ENCODE results near the gene EPB41L5.
A peak's percentile ranks its signal among the peaks of the same experiment; 100 is the strongest.
"Not testable (repeated sequence)": the region's sequence is repeated elsewhere in the genome, so short reads cannot be mapped to it uniquely, and the experiment has no call there.

Gene EPB41L5

DNA sequence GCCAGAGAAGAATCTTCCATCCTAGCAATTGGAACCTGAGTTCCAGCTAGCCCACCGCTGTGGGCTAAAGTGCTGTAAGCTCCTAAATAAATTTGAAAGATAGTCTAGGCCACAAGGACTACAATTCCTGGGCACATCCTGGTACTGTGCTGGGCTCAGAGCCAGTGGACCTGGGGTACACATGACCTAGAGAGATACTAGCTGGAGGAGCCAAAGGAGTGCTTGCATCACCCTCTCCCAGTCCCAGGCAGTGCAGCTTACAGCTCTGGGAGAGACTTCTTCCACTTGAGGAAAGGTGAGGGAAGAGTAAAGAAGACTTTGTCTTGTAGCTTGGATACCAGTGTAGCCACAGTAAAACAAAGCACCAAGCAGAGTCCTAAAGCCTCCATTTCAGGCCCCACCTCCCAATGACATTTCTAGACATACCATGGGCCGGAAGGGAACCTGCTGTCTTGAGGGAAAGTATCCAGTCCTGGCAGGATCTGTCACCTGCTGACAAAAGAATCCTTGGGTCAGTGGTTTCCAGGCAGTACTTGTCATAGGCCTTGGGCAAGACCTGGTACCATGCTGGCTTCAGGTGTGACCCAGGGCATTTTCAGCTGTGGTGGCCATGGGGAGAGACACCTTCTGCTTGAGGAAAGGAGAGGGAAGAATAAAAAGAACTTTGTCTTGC is 120.8 kb downstream of the EPB41L5 start:
- no peak for DNase-seq (ENCODE audit: low read depth, low spot score)
- H3K27ac ChIP-seq: peak overlapping the region; percentile 60

DNA sequence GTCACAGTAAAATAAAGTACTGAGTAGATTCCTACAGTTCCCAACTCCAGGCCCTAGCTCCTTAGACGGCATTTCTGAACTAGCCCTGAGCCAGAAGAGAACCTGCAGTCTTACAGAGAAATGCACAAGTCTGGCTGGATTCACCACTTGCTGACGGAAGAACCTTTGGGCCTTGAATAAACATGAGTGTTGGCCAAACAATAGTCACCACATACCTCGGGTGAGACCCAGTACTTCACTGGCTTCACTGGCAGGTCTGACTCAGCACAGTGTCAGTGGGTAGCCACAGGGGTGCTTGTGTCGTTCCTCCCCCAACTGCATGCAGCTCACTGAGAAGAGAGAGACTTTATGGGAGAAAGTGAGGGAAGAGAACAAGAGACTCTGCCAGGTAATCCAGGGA is 121.4 kb downstream of the EPB41L5 start:
- peak overlapping the region; percentile 60 for H3K27ac ChIP-seq
- DNase-seq (ENCODE audit: low read depth, low spot score): peak; percentile 85

DNA sequence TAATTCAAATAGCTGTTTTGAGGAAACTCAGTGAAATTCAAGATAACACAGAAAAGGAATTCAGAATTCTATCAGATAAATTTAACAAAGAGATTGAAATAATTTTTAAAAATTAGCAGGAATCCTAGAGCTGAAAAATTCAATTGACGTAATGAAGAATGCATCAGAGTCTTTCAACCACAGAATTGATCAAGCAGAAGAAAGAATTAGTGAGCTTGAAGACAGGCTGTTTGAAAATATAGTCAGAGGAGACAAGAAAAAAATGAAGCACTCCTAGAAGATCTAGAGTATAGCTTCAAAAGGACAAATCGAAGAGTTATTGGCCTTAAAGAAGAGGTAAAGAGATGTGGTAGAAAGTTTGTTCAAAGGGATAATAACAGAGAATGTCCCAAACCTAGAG is 122.1 kb downstream of the EPB41L5 start:
- H3K27ac ChIP-seq; DNase-seq (ENCODE audit: low read depth, low spot score): not testable (repeated sequence)

DNA sequence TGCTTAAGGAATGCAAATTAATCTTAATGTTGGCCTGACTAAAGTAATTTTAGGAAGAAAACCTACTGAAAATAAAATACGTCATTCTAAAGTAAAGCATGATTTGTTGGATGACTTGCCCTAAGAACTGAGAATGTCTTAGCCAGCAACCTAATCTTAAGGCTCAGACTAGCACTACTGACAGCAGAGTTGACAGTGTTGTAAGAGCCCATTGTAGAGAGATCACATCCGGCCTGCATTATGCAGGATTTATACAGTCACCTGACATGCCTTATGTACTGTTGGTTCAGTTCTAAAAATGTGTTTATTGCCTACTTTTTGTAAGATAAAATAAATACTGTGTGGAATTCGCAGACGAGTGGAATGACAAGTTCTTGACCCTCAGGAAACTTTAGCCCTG is 128.0 kb downstream of the EPB41L5 start:
- DNase-seq (ENCODE audit: low read depth, low spot score): no peak
- H3K27ac ChIP-seq: no peak overlapping the region

DNA sequence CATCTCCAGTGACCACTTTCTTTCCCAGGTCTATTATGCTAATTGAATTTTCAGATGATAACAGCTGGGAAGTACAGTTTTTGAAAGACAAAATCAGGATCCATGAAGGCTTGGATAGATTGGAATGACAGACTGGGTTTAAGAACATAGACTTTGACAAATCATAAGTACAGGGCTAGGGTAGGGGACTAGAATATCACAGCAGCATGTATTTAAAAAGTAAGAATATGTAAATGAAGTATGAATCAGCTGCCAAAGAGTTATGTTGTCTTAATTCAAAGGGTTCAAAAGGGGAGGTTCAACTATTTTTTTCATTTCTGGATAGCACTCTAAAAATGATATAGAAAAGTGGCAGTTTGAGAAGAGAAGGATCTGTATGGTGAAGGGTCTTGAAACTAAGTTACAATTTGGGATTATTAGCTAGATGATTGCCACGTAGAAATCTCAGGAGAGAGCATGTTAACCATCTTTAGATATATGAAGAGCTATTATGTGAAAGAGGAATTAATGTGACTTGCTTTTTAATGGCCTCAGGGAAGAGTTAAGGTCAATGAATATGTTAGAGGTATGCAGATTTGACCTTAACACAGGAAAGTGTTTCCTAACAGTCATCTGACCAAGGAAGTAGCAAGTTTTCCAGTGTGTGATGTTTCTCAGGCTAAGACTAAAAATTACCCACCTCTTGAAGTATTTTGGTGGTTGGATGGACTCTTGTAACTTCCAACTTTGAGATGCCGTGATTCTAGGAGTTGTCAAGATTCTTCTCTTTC is 128.6 kb downstream of the EPB41L5 start:
- DNase-seq (ENCODE audit: low read depth, low spot score): no peak
- H3K27ac ChIP-seq: no peak overlapping the region

DNA sequence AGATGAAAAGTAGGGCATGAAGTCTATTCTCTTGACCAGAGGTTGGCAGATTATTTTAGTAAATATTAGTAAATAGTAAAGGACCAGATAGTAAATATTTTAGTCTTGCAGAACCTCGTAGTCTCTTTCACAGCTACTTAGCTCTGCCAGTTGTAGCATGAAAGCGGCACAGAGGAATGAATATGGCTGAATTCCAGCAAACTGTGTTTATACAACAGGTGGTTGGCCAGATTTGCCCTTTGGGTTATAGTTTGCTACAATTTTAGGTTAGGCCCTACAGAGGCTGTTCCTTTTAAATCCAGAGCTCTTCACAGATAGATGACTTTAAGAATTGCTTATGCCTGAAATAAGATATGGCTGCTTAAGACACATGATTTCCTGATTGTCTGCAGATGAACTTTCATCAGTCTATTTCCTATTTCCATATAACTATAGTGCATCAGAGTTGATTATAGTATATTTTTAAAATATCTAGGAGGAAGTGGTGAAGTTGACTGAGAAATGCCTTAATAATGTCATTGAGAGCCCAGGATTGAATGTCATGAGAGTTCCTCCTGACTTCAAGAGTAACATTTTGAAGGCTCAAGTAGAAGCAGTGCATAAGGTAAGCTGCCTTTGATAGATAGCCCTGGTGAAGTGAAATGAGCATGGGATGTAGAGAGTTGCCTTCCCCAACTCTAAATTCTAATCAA is 129.8 kb downstream of the EPB41L5 start:
- H3K27ac ChIP-seq: no peak overlapping the region
- no peak for DNase-seq (ENCODE audit: low read depth, low spot score)

DNA sequence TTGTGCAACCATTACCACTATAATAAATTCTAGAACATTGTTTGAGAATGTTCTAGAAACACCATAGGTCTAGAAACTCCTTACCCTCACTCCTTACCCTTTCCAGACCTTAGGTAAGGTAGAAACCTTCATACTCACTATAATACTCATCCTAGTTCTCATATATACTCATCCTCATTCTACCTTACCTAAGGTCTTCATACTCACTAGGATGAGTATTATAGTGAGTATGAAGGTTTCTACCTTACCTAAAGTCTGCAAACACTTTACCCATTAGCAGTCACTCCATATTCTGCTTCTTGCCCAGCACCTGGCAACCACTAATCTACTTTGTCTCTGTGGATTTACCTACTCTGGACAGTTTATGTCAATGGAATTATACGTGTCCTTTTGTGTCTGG is 135.4 kb downstream of the EPB41L5 start:
- no peak for DNase-seq (ENCODE audit: low read depth, low spot score)
- H3K27ac ChIP-seq: no peak overlapping the region

DNA sequence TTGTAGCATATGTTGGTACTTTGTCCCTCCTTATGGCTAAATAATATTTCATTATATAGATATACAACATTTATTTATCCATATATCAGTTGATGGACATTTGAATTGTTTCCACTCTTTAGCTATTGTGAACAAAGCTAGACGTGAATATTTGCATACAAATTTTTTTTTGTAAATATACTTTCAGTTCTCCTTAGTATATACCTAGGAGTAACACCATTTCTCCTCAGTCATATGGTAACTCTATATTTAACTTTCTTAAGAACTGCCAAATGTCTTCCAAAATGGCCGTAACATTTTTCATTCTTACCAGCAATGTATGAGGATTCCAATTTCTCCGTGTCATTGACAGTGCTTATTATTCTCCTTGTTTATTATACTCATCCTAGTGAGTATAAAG is 135.8 kb downstream of the EPB41L5 start:
- H3K27ac ChIP-seq: no peak overlapping the region
- DNase-seq (ENCODE audit: low read depth, low spot score): no peak

DNA sequence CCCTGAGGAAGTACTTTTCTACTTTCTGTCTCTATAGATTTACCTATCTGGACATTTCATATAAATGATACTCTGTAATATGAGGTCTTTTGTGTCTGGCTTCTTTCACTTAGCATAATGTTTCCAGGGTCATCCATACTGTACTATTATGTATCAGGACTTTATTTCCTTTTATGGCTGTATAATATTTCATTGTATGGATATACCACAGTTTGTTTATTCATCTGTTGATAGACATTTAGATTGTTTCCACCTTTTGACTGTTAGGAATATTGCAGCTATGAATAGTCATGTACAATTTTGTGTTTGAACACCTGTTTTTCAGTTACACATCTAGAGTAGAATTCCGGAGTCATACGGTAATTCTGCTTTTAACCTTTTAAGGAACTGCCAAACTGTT is 136.5 kb downstream of the EPB41L5 start:
- no peak for DNase-seq (ENCODE audit: low read depth, low spot score)

DNA sequence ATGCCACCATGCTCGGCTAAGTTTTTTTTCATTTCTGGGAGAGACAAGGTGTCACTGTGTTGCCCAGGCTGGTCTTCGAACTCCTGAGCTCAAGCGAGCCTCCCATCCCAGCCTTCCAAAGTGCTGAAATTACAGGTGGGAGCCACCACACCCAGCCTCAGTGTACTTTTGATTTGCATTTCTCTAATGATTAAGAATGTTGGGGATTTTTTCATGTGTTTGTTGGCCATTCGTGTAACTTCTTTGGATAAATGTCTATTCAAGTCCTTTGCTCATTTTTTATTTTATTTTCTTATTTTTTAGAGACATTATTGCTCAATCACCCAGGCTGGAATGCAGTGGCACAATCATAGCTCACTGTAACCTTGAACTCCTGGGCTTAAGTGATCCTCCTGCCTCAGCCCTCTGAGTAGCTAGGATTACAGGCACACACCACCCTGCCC is 137.2 kb downstream of the EPB41L5 start:
- no peak for DNase-seq (ENCODE audit: low read depth, low spot score)
- no peak overlapping the region for H3K27ac ChIP-seq

More for the DNA sequence above, 136.5 kb downstream of the EPB41L5 start:
- no peak overlapping the region for H3K27ac ChIP-seq

DNA sequence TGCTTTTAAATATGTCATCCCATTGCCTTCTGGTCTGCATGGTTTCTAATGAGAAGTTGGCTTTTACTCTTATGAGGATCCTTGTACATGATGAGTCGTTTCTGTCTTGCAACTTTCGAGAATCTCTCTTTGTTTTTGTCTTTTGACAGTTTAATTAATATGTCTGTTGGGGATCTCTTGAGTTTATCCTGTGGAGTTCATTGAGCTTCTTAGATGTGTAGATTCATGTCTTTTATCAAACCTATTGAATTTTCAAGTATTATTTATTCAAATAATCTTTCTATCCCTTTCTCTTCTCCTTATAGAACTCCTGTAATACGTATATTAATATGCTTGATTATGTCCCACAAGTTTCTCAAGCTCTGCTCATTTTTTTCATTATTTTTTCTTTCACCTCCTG is 142.4 kb downstream of the EPB41L5 start:
- DNase-seq (ENCODE audit: low read depth, low spot score): no peak
- H3K27ac ChIP-seq: no peak overlapping the region

DNA sequence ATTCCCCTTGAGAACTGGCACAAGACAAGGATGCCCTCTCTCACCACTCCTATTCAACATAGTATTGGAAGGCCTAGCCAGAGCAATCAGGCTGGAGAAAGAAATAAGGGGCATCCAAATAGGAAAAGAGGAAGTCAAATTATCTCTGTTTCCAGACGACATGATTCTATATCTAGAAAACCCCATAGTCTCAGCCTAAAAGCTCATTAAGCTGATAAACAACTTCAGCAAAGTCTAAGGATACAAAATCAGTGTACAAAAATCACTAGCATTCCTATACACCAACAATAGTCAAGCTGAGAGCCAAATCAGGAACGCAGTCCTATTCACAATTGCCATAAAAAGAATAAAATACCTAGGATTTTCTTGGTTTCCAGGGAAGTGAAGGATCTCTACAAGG is 145.8 kb downstream of the EPB41L5 start:
- H3K27ac ChIP-seq; DNase-seq (ENCODE audit: low read depth, low spot score): not testable (repeated sequence)

DNA sequence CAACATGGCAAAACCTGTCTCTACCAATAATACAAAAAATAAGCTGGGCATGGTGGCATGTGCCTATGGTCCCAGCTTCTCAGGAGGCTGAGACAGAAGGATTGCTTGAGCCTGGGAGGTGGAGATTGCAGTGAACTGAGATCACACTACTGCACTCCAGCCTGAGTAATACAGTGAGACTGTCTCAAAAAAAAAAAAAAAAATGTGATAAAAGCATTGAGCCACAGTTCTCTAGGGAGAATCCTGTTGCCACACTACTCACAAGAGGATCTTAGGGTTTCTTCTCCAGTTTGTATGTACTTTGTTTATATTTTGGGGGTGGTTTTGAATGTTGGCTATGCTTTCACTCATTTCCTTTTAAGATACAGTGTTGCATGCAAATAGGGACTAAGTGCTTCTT is 148.3 kb downstream of the EPB41L5 start:
- H3K27ac ChIP-seq: no peak overlapping the region
- no peak for DNase-seq (ENCODE audit: low read depth, low spot score)

DNA sequence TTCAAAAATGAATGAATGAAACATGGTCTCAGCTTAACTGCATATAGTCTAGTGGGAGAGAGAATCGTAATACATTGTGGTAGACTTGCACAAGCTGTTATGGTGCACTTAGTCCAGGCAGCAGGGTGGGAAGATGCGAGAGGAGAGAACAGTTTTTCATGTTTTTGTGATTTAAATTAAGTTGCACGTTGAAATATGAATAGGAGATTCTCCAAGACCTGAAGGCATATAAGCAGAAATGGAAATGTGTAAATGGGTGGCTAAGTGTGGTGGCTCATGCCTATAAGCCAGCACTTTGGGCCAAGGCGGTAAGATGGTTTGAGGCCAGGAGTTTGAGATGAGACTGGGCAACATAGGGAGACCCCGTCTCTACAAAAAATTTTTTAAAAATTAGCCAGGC is 149.8 kb downstream of the EPB41L5 start:
- DNase-seq (ENCODE audit: low read depth, low spot score): no peak

DNA sequence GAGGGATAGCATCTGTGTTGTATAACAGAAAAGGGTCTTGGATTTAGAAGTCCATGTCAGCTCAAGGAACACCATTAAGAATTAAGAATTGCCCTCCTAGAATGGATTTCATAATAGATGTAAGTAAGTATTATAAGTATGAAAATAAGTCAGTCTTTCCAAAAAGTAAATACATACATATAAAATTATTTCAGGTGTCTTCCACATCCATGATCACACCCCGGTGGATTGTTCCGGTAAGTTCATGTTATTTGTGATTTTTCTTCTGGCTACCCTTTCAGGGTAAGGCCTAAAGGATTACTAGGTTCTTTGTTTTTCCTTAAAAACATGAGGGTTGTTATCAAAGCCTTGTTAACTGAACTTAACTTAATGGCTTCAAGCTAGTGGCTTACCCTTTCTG is 154.4 kb downstream of the EPB41L5 start:
- no peak overlapping the region for H3K27ac ChIP-seq
- DNase-seq (ENCODE audit: low read depth, low spot score): no peak

More for the DNA sequence above, 149.8 kb downstream of the EPB41L5 start:
- H3K27ac ChIP-seq: no peak overlapping the region

DNA sequence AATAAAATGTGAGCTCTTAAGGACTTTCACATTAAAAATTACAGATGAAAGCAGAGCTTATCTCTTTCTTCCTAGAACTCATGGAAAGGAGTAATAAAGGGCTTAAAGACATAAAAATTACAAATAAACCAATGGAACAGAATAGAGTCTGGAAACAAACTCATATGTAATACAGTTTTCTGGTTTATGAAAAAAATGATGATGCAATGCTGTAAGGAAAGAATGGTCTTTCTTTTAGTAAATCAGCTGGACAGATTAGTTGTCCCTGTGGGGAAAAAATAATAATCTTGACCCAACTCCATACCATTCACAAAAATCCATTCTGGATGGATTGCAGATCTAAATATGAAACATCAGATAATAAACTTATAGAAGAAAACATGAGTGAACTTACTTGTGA is 156.1 kb downstream of the EPB41L5 start:
- DNase-seq (ENCODE audit: low read depth, low spot score): no peak
- no peak overlapping the region for H3K27ac ChIP-seq

DNA sequence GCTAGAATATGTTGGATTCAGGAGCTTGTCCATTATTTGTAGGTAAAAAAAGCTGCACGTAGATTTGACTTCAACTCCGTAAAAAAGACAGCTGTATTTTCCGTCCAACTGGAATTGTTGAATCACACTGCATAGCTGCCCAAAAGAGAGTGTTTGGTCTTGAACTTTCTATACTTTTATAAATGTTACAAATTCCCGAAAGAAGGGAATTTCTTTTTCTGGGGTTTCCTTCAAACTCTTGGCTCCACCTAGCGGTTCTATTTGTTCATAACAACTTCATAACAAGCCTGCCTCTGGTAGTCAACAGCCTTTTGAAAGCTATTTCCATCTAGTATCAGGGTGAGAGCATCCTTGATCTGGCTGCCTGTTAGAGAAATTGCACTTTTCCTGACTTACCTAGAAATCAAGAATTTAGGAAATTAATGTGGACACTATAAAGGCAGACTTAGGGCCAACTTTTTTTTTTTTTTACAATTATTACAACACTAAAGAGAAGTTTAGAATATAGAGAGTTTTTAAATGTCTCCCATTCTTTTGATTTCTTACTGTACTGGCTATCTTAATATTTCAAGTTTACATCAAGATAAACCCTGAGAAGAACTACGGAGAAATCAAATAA is 162.2 kb downstream of the EPB41L5 start:
- no peak for DNase-seq (ENCODE audit: low read depth, low spot score)

DNA sequence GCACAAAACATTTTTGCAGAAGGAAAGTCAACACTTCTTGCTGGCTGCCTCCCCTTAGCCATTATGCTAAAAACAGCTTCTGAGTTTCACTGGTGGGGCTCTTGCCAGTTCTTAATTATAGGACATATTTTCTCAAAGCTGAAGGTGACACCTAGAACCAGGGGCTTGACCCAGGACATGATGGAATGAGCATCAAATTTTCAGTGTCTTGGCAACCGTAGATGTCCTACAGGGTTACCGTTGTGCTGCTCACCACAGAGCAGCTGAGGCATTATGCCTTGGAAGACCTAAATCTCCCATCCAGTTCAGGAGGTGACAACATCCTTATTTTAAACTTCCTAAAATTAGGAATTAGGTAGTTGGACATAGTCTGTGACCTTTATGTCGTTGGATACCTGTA is 163.6 kb downstream of the EPB41L5 start:
- H3K27ac ChIP-seq: peak overlapping the region; percentile 84
- DNase-seq (ENCODE audit: low read depth, low spot score): no peak

More for the DNA sequence above, 162.2 kb downstream of the EPB41L5 start:
- H3K27ac ChIP-seq: peak overlapping the region; percentile 84

DNA sequence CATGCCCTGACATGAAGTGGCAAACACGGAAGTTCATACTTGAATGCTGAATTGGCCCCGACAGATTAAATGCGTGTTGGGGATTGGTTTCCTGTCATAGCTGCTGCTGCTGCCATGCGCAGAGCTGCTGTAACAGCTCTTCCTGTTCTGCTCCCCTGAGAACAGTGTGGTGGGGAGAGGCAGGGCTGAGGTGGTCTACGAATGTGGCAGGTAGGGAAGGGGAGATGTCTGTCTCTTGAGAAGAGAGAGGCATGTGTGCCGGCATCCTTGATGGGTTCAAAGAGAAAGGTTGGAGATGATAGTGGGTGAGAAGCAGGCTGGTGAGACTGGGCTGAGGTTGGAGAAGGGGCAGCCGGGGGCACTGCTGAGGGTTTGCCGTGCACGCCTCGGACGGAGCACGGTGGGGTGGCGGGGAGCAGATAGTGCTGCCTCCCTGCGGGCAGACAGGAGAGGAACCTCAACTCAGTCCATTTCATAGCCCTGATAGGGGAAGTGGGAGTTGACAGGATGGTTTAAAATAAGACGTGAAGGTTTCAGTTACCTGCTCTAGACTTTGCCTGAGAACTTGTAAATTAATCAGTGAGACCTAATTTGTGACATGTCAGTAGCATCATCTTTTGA is 164.2 kb downstream of the EPB41L5 start:
- DNase-seq (ENCODE audit: low read depth, low spot score): peak; percentile 70
- peak overlapping the region; percentile 84 for H3K27ac ChIP-seq

DNA sequence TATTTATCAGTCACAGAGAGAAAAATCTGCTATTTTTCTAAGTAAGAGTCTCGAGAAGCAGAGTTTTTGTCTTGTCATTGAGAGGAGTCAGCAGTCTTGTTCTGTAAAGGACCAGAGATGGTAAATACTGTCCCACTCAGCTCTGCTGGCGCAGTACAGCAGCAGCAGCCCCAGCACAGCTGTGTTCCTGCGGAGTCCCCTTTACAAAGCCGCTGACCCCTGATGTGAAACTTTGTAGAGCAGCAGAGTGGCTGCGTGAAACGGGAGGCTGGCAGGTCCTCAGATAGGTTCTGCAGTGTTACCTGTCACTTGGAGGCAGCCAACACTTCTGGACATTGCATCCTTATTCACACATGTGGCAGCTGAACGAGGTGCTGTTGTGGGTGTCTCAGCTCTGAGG is 165.1 kb downstream of the EPB41L5 start:
- H3K27ac ChIP-seq: peak overlapping the region; percentile 84
- DNase-seq (ENCODE audit: low read depth, low spot score): no peak

Data from epithelial cell of prostate (primary cell).